Right cardiac atrium (tissue), 5 donors: ENCODE data around the gene TOMM6. TPM values are rescaled to one million over a fixed set of nuclear protein-coding genes. Genes with fewer than 3 reads are reported as not detected.
"Not testable (repeated sequence)": the region's sequence is repeated elsewhere in the genome, so short reads cannot be mapped to it uniquely, and the experiment has no call there.

Experiments
- ATAC-seq, 2 donors: fragments of 200-7000 bp; cut with Tn5 transposase; one replicate each; pipeline versions ENCODE4 v1.8.0 to v1.9.1; 2020; ENCODE audit warnings: moderate library complexity in 2 of 2, mild to moderate bottlenecking in 1 of 2
- DNase-seq, 3 donors: peaks; one replicate each; pipeline ENCODE4 v3.0.0-alpha.2; 2020
- H3K27ac ChIP-seq: one replicate; pipeline ENCODE4 v1.5.1; 2013; ENCODE audit warnings: mild to moderate bottlenecking, low read length, control low read depth, moderate library complexity
- H3K27me3 ChIP-seq: one replicate; pipeline ENCODE4 v1.6.1; 2013; ENCODE audit not compliant: control insufficient read depth, insufficient read depth
- H3K4me1 ChIP-seq: one replicate; pipeline ENCODE4 v1.6.1; 2013; ENCODE audit warnings: low read length; ENCODE audit not compliant: control insufficient read depth, insufficient read depth
- H3K4me3 ChIP-seq: one replicate; pipeline ENCODE4 v1.5.1; 2013; ENCODE audit warnings: low read length, control low read depth
- H3K9me3 ChIP-seq: one replicate; pipeline ENCODE4 v1.6.1; 2013; ENCODE audit warnings: low read length; ENCODE audit not compliant: control insufficient read depth
- WGBS: extraction: QIAGEN DNeasy Blood & Tissue Kit; methylation state at CpG from one replicate; pipeline ENCODE4 v1.1.7; 2013; 5-methylcytosine and 5-hydroxymethylcytosine counted together
- intact Hi-C, 4 donors: fragments of 100-400 bp; cut with DNase I; formaldehyde crosslinking; loops; one replicate each; pipeline versions ENCODE4 v1.11.0 to v1.14.0; 2022 to 2023
- polyA plus RNA-seq: library from polyadenylated mRNA; stranded (reverse); fragments of 200-250 nt; gene quantifications from one replicate; pipeline ENCODE4 v1.2.3, GENCODE V29; 2013
- total RNA-seq, 4 donors: library from RNA; stranded (reverse); fragmentation: NEBNext Ultra II Directional; extraction: Animal tissue kit (Norgen Biotek cat#: 25700); gene quantifications; one replicate each; pipeline ENCODE4 v1.2.1, GENCODE V29; 2021
- donor health status: healthy with polysubstance abuse.
- donor health status: DM: no; HTN: yes; CAD: no.
- donor health status: DM: no; HTN: no; CAD: no.
- donor health status: DM: no; HTN: yes; CAD: no; lungs with severe emphysema.
- donor health status: DM: yes; HTN: yes; CAD: no.

The TOMM6 gene
- total and polyA plus RNA-seq, 5 donors = 123 to 228 (median 152) TPM

DNA sequence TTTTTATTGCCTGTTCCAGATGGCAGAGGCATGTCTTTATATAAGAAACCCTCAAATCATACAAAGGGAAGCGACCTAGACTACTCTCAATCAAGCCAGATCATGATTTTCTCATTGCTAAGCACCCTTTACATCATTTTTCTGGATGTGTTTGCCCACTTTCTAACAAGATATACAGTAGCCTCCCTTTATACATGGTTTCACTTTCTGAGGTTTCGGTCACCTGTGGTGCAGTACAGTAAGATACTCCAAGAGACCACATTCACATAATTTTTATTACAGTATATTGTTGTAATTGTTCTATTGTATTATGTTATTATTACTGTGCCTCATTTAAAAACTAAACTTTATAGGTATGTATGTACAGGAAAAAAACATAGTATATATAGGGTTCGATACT lies 23.6 kb downstream of the TOMM6 start:
- no peak for ATAC-seq
- Histone ChIP-seq H3K4me1 (peaks cover 2% of the 10 kb centered on the region), H3K9me3 (no peaks in the 10 kb centered on the region), H3K27ac (no peak overlapping the region), H3K4me3 (no peak overlapping the region), H3K27me3 (no peaks in the 10 kb centered on the region)
- intact Hi-C loops = no loop called here
- no peak for DNase-seq
- WGBS = 96% methylated on average over 3 of the region's 3 CpGs

GRCh38 chr6:41811946-41812345 lies 24.5 kb downstream of the TOMM6 start:
- H3K27ac ChIP-seq, H3K4me3 ChIP-seq, H3K9me3 ChIP-seq, intact Hi-C loops, H3K27me3 ChIP-seq, ATAC-seq, H3K4me1 ChIP-seq, DNase-seq: not testable (repeated sequence)
- 96% methylated on average over 13 of the region's 13 CpGs for WGBS

DNA sequence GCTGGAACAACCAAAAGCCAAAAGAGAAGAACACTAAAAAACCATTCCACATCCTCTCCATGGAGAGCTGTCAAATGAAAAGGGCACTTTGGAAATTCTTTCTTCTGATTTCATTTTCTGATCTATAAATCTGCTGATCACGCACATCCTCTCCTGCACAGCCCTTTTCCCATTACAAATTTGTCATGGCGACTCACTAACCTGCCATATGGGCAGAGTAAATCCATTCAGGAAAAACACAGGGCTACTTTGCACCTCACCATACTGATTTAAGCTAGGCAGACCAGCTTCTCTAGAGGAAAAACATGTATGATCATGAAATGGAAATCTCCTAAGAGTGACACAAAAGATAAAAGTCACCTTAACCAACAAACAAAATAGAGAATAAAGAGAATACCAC lies 26.0 kb downstream of the TOMM6 start:
- Histone ChIP-seq H3K27me3 (no peaks in the 10 kb centered on the region), H3K4me3 (no peak overlapping the region), H3K9me3 (no peaks in the 10 kb centered on the region), H3K27ac (peak overlapping the region; percentile 13), H3K4me1 (peaks cover 2% of the 10 kb centered on the region)
- ATAC-seq (no peak), DNase-seq (no peak)
- 89% methylated on average over 2 of the region's 2 CpGs for WGBS
- intact Hi-C loops = no loop called here

- Histone ChIP-seq H3K27ac (no peak overlapping the region), H3K4me1 (peaks cover 2% of the 10 kb centered on the region), H3K27me3 (no peaks in the 10 kb centered on the region), H3K9me3 (no peaks in the 10 kb centered on the region), H3K4me3 (no peak overlapping the region)
- DNase-seq (no peak), ATAC-seq (no peak)
- intact Hi-C loops = no loop called here
- WGBS = 77% methylated on average over 2 of the region's 2 CpGs
Measured at GRCh38 chr6:41813956-41814355, 26.5 kb downstream of the TOMM6 start.

DNA sequence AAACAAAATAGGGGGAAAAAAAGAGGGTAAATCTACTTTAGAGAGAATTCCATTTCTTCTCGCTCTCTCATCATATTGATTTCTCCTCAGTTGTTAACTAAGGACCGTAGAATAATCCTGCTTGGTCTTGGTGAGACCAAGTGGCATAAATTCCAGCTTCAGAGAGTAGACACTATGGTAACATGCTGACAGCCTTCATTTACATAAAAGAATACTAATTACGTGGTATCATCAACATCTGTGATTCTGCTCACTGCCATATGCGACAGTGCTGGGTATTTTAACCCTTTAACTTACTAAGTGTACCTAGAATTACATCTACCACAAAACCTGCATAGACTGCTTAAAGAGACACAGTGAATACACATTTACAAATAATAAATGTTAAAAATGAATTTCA lies 27.1 kb downstream of the TOMM6 start:
- Histone ChIP-seq H3K4me1 (peaks cover 2% of the 10 kb centered on the region), H3K4me3 (no peak overlapping the region), H3K27ac (no peak overlapping the region), H3K27me3 (no peaks in the 10 kb centered on the region), H3K9me3 (no peaks in the 10 kb centered on the region)
- DNase-seq (no peak), ATAC-seq (no peak)
- whole genome bisulfite sequencing = 75% methylated on average over 4 of the region's 4 CpGs
- intact Hi-C loops = no loop called here

- DNase-seq = no peak
- 75% methylated on average over 1 of the region's 1 CpG for WGBS
- peak overlapping the region; percentile 85 for H3K27ac ChIP-seq
- H3K4me3 ChIP-seq = no peak overlapping the region
- no peaks in the 10 kb centered on the region for H3K9me3 ChIP-seq
- H3K4me1 ChIP-seq = peaks cover 2% of the 10 kb centered on the region
- H3K27me3 ChIP-seq = no peaks in the 10 kb centered on the region
- ATAC-seq = peak in 1 of 2 donors; percentile 41
- intact Hi-C loops = no loop called here
Measured at GRCh38 chr6:41815587-41815986, 28.1 kb downstream of the TOMM6 start.

- ATAC-seq (no peak), DNase-seq (no peak)
- WGBS = 74% methylated on average over 4 of the region's 4 CpGs
- Histone ChIP-seq H3K9me3 (no peaks in the 10 kb centered on the region), H3K27ac (no peak overlapping the region), H3K27me3 (no peaks in the 10 kb centered on the region), H3K4me1 (peaks cover 2% of the 10 kb centered on the region), H3K4me3 (no peak overlapping the region)
- intact Hi-C loops = no loop called here
Measured at GRCh38 chr6:41818271-41819054, 31.0 kb downstream of the TOMM6 start.

DNA sequence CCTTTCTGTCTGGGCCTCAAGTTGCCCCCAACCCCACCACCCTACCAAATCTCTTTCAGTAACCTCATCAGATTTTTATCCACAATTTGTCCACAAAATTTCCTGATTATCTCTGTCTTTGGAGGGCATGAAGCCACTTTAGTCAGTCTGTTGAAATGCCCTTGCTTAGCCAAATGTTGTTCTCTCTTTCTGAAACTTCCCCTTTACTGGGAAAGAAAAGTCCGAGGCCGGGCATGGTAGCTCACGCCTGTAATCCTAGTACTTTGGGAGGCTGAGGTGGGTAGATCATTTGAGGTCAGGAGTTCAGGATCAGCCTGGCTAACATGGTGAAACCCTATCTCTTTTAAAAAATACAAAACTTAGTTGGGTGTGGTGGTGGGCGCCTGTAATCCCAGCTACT lies 33.8 kb downstream of the TOMM6 start:
- ATAC-seq (no peak), DNase-seq (no peak)
- Histone ChIP-seq H3K27ac (no peak overlapping the region), H3K27me3 (no peaks in the 10 kb centered on the region), H3K9me3 (no peaks in the 10 kb centered on the region), H3K4me1 (no peaks in the 10 kb centered on the region), H3K4me3 (no peak overlapping the region)
- intact Hi-C loops = no loop called here
- WGBS = 91% methylated on average over 4 of the region's 4 CpGs

GRCh38 chr6:41822021-41822420 lies 34.5 kb downstream of the TOMM6 start:
- Histone ChIP-seq H3K4me1 (no peaks in the 10 kb centered on the region), H3K27ac (no peak overlapping the region), H3K27me3 (no peaks in the 10 kb centered on the region), H3K9me3 (no peaks in the 10 kb centered on the region), H3K4me3 (no peak overlapping the region)
- ATAC-seq (no peak), DNase-seq (no peak)
- intact Hi-C loops = no loop called here
- 97% methylated on average over 1 of the region's 1 CpG for WGBS

- DNase-seq (no peak), ATAC-seq (no peak)
- no peak overlapping the region for H3K27ac ChIP-seq
- H3K4me1 ChIP-seq = no peaks in the 10 kb centered on the region
- H3K9me3 ChIP-seq = no peaks in the 10 kb centered on the region
- WGBS = 98% methylated on average over 1 of the region's 1 CpG
- no peaks in the 10 kb centered on the region for H3K27me3 ChIP-seq
- intact Hi-C loops = no loop called here
- no peak overlapping the region for H3K4me3 ChIP-seq
Measured at GRCh38 chr6:41823178-41823577, 35.7 kb downstream of the TOMM6 start.

DNA sequence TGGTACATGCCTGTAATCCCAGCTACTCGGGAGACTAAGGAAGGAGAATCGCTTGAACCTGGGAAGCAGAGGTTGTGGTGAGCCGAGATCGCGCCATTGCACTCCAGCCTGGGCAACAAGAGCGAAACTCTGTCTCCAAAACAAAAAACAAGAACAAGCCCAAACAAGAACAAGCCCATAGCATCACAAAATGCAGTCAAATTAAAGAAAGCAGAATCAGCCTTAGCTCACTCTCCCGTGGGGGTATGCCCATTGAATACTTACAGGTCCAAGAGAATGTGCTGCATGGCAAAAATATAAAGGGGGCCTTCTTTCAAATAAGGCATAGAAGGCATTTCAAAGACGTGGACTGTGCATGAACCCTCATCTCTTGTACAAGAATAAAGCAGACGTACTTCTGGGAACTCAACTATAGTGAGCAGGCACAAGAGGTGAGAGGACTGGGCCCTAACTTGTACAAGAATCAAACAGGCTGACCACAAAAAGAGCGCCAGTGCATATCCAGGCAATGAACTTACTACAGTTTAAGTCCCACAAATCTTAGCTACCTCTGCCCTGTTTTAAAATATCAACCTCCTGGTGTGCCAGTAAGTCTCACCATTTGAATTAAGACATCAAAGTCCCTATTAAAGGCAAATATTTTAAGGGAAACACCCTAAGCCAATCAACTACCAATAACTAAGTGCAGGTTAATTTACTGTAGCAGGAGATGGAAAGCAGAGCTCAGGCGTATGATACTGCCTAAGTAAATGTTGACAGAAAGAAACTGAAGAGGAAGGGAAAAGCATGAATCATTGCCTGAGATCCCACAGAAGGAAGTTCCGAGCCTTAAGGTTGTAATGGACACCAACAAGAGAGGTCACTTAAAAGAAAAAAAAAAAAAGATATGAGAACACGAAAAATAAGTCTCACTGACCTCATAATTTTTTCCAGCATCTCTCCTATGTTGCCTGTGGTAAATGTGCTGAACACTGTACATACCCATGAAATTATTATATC lies 37.4 kb downstream of the TOMM6 start:
- ATAC-seq (no peak), DNase-seq (no peak)
- Histone ChIP-seq H3K9me3 (no peaks in the 10 kb centered on the region), H3K4me1 (no peaks in the 10 kb centered on the region), H3K27me3 (no peaks in the 10 kb centered on the region), H3K4me3 (no peak overlapping the region), H3K27ac (no peak overlapping the region)
- intact Hi-C loops = no loop called here
- 88% methylated on average over 13 of the region's 13 CpGs for WGBS
